ENCODE data around the gene TMTC1. TPM values are rescaled to one million over a fixed set of nuclear protein-coding genes. Genes with fewer than 3 reads are reported as not detected.

Gene TMTC1
- total RNA-seq: 71.7 and 96.2 TPM in 2 replicates

DNA sequence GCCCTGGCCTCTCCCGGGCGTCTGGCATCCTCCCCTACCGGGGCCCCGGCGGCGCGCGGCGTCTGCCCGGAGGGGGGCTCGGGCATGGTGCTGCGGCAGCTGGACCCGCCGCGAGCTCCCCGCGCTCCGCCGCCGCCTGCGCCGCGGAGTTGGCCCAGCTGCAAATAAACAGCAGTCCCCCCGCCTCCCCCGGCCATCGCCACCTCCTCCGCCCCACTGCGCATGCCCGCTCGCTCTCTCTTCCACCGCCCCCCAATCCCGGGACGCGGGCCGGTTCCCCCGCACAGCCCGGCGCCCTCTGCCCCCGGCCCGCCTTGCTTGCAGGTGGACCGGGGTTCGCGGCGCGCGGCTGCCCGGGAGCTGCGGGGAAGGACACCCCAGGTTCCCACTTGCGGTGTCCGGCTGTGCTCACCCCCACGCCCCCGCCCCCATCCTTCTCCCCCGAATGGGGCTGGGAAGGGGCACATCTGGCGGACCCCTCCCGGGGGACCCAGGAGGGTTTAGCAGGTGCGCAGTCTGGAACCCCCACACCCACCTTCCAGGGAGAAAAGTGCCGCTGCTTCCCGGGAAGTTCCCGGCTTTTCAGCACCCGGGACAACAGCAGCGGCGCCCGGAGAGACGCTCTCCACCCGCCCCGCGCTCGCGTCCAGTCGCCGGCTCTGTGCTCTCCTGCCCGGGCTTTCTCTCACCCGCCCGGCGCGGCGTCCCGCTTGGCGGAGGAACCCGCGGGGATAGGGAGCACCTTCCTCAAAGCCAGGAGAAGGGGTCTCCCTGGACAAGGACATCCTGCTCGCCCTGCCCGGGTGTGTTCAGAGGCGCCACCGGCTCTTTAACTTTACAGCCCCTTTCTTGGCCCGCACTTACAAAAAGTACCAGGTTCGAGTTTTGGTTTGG lies at the start of gene TMTC1:
Gene TMTC1, minus strand, starts transcription at position 170 of the 894 bp plus-strand sequence. CDS start 191 bp downstream, outside the sequence.

DNA sequence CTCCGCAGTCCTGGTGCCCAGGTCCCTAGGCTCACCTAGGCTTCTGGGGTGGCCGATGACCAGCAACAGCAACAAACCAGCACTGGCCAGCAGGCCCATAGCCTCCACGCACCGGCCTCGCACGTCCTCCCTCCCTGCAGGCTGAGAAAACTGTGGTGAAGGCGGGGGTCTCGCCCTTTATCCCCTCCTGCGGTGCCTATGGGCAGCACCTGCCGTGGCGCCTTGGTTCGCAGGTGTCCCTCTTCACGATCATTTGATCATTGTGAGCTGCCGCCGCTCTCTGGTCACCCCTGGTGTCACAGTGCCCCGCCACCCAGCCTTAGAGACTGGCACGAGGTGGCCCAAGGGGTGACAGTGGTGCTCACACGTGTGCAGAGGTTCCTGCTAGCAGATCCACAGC lies 286.2 kb downstream of the TMTC1 start, which contains the start of gene OVCH1:
Gene OVCH1, minus strand, starts transcription at position 99 of the 400 bp plus-strand sequence. Its CDS starts 0 bp downstream, at position 99.

Data from subcutaneous preadipocyte (primary cell).